Kidney tubule cell (primary cell): ENCODE measurements around the gene SIT1.

Experiments used
- DNase-seq: peaks from one replicate; pipeline ENCODE4 v3.0.0-alpha.2; 2018; ENCODE audit warnings: low spot score

The SIT1 gene, protein sequence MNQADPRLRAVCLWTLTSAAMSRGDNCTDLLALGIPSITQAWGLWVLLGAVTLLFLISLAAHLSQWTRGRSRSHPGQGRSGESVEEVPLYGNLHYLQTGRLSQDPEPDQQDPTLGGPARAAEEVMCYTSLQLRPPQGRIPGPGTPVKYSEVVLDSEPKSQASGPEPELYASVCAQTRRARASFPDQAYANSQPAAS

DNA sequence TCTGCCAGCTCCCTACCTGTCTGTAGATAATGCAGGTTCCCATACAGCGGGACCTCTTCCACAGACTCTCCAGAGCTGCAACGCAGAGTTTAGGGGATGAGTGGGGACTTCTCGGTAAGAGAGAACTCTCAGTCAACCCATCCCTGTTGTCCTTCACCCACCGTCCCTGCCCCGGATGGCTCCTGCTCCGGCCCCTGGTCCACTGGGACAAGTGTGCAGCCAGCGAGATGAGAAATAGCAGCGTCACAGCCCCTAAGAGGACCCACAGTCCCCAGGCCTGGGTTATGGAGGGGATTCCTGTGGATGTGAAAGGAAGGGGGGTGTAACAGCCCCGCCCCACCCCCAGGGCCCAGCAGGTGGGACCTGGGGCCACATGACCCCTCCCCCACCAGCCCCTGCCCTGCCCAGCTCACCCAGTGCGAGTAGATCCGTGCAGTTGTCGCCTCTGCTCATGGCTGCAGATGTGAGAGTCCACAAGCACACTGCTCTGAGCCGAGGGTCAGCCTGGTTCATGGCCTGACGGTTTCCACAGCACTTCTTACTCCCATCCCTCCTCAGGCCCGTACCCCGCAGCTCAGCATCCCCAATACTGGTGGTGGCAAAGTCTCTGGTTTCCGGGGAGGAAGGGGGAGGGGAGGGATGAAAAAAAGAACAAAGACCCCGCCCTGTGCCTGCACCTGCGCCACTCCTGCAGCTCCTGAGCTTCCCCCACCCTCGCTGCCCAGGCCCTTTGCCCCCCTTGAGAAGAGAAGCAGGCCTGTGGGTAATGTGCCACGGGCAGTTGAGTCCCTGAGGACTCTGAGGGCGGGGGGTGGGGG lies at the start of gene SIT1:
Gene SIT1 (minus strand): TSS at position 591 of the 818 bp plus-strand sequence. CDS start 78 bp downstream, at position 513.
- DNase-seq, result no peak

DNA sequence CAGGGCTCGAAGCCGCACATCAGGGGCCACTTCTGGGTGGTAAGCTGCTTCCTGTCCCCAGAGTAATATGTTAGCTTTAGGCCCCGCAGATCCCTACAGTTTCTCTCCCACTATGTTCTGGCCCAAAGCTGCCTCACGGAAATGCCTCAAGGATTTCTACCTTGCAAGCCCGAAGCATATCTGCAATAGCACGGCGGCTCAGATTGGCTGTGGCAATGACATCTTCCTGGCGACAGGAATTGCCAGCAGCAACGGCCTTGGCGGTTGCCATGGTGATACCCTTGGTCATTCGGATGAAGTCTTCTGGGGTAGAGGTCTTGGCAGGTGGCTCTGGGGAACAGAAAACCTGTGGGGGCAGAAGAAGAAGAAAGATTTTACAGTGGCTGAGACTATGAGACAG lies 49.3 kb upstream of the SIT1 start:
- no peak for DNase-seq

DNA sequence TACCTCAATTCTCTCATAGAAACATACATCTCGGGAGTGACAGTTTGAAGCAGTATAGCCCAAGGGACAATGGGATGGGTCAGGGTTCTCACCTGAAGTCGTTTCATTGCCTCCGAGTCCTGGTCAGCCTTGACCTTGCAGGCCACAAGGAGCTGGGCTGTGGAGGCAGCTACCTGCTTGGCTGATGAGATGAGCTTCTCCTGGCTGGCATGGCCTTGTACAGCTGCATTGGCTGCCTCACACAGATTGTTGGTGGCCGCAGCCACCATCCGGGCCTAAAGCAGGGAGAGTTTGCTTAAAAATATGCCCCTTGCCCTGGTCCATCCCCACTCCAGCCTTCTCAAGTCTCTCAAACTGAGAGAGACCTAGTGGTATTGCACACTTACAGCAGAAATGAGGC lies 47.5 kb upstream of the SIT1 start:
- DNase-seq, result no peak

DNA sequence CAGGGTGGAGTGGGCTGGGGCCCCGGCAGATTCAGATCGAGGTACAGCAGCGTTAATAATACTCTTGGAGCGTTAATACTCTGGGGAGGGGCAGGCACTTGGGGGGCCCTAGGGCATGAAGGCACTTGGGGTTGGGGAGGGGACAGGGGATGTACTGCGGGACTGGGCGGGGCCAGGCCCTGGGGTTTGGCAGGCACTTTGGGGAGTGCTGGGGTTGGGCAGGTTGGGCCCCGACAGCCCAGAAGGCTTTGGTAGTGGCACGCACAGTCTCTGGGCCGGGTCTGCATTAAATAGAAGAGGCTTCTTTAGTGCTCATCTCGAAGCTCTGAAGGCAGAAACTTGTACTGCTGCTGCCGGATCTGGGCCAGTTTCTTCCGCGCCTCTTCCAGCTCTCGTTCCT lies 46.8 kb upstream of the SIT1 start:
- no peak for DNase-seq

DNA sequence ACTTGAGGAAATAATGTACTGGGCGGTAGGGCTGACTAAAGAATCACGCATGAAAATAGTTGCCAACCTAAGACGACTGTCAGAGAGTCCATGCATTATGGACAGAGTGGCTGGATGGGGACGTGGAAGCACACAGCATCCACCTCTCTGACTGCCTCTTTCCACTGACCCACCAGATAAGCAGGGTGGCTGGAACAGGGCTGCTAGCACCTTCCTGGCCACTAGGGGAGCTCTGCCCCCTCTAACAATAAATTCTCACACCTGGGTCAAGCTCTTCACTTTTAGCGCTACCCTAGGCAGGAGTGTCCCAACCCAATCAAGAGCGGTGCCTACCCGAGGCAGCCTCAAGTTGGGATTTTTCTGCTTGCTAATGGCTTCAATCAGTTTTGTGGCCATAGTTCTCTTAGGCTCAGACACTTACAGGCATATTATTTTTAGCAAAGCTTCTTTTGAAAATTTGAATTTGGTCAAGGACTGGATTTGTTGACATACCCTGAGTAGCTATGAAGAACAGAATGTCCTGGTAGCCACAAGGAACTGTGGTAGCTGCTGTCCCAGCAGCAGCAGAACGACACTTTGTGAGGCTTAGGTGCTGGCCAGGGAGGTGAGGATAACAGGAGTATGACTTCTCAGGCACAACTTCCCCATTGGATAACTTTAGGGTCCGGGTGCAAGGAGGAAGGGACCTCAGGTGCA lies 45.9 kb upstream of the SIT1 start:
- peak; percentile 62 for DNase-seq

DNA sequence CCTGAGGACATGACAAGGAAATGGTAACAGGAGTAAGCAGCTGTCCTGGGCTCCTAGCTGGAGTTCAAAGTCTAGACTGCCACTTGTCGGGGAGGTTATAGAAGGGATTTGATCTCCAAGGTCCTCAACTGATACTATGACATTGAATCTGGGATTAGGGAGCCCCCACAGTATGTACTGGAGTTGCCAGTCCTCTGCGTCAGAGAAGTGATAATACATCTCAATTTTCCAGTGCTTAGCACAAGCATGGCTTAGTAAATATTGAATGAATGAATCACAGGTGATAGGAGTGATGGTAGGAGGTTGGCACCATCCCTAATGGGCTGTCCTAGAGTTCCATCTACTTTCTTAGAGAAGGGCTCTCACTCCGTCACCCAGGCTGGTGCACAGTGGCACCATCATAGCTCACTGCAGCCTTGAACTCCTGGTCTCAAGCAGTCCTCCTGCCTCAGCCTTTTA lies 45.2 kb upstream of the SIT1 start:
- DNase-seq, result no peak

DNA sequence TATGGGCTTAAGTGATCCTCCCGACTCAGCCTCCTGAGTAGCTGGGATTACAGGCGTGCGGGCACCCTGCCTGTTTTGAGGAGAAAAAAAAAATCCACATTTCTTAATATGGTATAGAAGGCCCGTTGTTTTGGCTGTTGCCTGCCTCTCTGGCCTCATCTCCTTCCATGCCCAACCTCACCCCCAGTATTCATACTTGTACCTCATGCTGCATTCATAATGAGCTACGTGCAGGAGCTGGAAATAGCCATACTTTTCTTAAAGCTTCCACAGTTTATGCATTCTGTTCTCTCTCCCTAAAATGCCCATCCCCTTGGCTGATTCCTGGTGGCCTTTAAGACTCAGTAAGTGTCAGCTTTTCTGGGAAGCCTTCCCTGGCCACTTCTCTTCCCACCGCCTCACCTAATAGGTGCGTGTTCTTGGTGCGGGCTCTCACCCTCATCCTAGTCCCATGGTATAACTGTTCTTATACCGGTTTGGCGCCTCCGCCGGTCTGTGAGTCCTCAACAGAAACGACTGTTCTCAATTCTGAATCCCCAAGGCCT lies 41.1 kb upstream of the SIT1 start:
- DNase-seq, result no peak

DNA sequence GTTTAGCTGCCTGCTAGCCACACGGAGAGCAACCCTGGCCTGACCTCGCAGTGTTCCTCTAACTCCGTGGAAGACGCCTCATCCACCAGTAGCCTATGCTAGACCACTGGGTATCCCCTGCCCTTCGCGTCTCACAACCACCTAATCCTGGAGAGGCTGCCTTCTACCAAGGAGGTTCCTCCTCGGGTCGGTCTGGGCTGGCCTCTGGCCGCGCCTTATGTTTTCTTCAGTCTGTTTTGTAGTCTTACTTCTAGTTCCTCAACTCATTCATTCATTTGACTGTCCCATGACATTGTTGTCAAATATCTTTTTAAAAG lies 40.6 kb upstream of the SIT1 start:
- DNase-seq, result no peak

DNA sequence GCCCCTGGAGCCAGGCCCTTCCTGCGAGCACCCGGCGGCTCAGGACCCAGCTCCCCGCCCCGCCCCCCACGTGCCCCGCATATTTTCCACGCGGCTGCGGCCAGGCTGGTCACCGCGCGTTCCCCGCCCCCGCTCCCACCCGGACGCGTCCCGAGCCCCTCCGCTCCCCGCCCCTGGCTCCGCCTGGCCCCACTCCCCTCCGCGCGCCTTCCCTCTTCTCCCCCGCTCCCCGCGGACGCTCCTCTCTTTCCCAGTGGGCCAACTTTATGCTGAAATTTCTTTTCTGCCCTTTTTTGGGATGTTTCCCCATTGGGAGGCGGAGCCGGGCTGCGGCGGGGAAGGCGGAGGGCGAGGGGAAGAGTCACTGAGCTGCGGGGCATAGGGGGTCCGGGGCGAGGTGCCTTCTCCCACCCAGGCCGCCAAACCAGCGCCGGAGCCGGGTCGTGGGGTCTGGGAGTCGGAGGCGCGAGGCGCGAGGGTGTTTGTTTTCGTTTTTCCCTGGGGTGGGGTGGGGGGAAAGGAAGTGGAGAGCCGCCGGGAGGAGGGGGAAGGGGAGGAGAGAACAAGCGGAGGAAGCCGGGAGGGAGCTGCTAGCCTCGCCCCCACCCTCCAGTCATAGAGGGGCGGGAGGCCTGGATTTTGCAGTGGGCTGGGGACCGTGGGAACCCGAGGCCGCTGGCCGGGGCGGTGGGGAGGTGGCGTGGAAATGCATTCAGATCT lies 40.0 kb upstream of the SIT1 start:
- DNase-seq, result peak; percentile 56

DNA sequence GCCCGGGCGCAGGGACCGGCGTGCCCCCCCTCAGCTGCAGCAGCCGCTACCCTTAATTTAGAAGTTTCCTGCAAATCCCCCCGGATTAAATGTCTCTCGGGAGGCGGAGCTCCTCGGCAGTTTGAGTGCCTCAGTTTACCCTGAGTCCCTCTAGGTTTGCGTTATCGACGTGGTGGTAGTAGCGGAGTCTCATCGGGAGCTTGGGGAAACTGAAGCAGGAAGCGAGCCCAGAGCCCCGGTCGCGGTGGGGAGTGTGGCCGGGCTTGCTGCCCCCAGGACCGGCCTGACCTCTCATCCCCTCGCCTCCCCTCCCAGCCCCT lies 39.5 kb upstream of the SIT1 start:
- no peak for DNase-seq

DNA sequence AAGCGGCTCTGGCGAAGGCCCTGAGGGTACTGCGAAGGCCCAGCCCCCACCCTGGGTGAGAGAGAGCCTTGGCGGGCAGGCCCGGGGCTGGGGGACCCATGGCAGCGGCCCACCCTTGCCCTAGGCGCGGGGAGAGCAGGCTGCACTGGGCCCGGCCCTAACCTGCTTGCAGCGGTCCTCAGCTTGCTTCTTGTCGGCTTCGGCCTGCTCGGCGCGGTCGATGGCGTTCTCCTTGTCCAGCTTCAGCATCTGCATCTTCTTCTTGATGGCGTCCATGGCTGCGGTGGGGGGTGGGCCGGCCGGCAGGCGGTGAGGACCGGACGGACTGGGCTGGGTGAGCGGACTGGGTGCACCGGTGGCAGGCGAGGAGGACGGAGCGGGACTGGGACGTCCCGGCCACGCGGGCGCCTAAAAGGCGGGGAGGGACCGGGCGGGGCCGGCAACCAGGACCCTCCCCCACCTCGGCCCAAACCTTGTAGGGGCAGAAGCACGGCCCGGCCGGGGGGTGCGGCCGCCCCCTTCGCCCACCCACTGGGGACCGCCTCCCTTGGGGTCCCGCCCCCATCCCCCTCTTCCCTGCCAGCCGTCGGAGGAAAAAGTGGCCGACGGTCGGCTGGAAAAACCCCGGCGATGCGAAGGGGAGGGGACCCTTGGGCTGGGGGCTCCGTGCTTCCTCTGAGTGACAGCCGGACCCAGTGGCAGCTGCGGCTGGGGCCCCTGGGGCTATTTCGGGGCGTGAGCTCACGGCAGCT lies 39.0 kb upstream of the SIT1 start, which contains the start of gene TPM2:
Gene TPM2 (minus strand): TSS at position 384 of the 752 bp plus-strand sequence. CDS start 108 bp downstream, at position 276.
- no peak for DNase-seq

DNA sequence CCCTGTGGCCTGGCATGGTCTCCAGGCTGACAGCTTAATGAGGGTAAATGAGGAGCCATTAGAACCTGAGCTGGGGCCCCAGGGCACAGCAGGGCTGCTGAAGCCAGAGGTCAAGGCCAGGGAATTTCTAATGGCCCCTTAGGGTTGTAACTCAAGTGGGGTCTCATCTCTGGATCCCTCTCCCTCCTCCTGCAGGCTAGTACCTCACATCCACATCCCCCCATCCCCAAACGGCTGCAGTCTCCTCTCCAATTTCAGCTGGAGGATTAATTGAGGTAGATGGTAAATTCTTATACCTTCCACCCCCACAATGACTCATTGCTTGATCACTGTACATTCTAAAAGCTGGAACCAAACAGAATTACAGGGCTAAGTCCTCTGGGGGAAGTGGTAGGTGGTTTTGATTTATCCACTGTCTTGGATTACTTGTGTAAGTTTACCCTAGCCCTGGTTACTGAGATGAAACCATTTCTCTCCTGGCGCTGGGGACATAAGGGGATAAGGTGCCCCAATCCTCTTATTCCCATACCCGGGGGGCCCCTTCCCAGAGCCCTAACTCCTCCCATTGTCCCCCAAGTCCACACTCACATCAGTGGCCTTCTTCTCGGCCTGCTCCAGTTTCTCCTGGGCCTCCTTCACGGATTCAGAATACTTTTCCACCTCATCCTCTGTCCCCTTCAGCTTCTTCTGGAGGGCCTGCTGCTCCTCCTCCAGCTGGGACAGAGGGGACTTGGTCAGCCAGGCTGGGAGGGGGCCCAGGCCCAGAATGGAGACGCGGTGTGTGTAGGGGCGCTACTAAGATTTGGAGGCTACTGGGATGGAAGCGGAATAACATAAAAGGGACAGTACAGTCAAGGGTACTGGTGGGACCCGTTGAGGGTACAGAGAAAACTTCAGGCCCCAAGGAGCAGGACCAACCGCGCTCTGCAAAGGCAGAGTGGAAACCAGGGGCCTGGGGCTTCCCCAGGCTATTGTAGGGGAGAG lies 38.1 kb upstream of the SIT1 start:
- peak; percentile 78 for DNase-seq

DNA sequence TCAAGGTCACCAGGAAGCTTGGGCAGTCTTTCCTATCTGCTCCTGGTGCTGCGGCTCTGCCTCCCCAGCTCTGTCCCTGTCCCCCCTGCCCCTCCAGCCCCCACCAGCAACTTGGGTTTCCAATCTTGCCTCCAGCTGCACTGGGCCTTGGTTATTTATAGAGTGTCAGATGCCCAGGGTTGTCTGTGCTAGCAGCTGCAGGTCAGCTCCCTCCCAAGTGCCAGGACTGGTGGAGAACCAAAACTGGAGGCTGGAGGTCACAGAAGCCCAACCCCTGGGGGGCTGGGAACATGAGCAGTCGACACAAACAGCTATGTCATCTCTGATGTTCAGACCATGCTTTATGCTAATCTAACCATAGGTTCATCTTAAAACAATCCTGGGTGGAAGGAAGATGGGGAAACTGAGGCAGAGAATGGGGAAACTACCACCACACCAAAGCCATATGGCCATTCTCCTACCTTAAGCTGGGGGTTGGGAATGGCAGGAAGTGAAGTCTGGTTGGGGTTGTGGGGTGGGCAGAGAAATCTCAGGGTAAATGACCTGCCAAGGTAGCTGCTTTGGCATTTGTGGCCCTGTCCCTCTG lies 37.3 kb upstream of the SIT1 start:
- no peak for DNase-seq

DNA sequence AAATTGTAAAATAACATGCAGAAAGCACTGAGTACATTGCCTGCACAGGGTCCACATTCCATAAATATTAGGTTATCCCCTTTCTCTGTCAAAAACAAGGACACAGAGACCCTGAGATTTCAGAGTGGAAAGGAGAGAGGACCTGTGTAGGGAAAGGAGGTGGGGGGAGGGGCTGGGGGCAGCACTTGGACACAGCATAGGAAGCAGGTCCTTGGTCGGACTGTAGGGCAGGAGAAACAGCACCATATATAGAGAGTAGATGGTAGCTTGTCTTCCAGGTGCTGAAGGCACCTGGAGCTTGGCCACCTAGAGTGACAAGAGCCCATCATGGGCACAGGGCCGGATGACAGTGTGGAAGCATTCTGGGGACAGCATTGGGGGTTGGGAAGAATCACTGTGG lies 36.6 kb upstream of the SIT1 start:
- DNase-seq, result no peak

DNA sequence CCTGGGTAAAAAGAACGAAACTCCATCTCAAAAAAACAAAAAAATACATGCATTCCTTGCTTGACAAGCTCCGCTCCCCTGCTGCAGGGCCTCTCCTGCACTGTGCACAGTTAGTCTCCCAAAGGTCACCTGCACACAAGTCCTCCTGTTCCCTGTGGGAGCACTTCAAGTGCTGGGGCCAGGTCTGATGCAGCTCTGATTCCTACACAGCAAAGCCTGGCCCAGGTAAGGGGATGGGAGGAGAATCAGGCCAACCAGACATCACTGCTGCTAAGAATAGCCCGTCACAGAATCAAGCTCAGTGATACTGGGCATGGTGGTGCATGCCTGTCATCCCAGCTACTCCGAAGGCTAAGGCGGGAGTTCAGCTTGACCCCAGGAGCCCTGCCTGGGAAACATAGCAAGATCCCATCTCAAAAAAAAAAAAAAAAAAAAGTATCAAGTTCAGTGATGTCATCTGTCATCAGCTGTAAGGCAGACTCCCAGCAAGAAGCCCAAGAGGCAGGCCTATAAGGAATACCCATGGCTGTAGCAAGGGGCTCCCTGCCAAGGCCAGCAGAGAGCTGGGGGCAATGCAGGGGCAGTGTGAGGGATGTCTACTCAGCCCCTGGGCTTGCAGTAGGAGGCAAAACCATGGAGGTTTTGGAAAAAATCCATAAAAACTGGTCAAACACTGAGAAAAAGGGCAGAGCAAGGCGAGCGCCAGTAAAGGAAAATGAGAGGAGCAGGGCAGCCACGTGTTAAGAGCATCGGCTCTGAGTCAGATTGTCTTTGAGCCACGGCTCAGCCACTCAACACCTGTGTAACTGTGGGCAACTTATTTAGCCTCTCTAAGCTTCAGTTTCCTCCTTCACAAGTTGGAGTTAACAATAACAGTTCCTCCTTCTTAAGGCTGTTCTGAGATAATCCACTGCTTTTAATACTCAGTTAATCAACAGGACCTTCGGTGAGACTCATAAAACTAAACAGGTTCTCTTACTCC lies 35.8 kb upstream of the SIT1 start:
- no peak for DNase-seq

DNA sequence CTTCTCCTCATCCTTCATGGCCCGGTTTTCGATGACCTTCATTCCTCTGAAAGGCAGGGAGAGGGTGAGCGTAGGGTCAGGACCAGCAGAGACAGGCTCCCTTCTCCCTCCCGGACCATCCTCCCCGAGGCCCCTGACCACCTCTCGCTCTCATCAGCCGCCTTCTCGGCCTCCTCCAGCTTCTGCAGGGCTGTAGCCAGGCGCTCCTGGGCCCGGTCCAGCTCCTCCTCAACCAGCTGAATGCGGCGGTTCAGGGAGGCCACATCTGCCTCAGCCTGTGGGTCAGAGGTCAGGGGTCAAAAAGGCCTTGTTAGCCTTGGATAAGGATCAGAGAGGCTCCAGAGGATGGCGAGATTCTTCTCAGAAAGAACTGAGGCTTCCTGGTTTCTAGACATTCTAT lies 34.8 kb upstream of the SIT1 start:
- DNase-seq, result no peak

DNA sequence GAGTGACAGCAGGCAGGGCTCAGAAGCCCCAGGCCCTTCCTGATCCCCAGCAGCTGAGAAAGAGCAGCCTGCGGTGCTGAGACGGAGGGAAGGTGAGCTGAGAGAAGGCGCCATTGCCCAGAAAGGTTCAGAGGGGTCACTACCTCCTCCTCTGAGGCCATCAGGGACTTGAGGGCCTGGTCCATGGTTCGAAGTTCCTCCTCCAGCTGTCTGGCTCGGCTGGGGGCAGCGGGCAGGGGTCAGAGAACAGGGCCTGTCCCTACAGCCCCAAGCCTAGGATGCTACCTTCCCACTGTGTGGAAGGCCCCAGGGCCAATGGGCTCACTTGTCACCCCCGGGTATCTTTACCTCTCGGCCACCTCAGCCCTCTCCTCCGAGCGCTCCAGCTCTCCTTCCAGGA lies 34.2 kb upstream of the SIT1 start:
- no peak for DNase-seq

DNA sequence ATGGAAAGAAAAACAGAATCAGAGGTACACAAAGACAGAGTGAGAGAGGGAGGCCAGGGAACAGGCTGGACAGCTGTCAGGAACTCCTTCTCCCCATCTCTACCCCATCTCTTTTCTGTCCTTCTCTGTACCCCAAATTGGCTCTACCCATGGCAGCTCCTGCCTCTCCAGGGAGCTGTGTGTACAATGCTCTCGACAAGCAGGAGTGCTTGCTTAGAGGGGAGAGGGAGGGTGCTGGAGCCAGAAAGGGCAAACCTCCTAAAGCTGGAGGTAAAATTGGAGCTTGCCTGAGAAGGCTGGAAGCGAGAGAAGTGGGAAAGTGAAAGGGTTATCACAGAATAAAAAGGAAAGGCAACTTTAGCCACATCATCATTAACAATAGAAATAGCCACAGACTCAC lies 32.6 kb upstream of the SIT1 start:
- DNase-seq, result no peak
